Heart left ventricle (tissue), 13 donors: ENCODE data around the gene ATXN3.

Experiments
- CTCF ChIP-seq, 12 donors: fragments of 200-600 bp; sonication (generic) in 4 of 12; IDR thresholded peaks; one replicate each; pipeline versions ENCODE4 v1.5.0 to v1.8.0; 2018 to 2022; ENCODE audit warnings: antibody characterized with exemption in 12 of 12, mild to moderate bottlenecking in 5 of 12
- POLR2A ChIP-seq, 2 donors: fragments of 450-650 bp; IDR thresholded peaks; one replicate each; pipeline ENCODE4 v1.6.1; 2017; ENCODE audit warnings: antibody characterized with exemption in 2 of 2, mild to moderate bottlenecking in 2 of 2, moderate library complexity in 2 of 2
- donor health status: ischemic (EF 13 %, LVEDD 7.1; RV severe dilation, severe dysfunction).
- donor health status: DM: no; HTN: yes; CAD: no.
- donor health status: DM: no; HTN: no; CAD: no.
- donor health status: ischemic (EF 25% LVEDD 6.9; RV normal size, moderate dysfunction).
- donor health status: ischemic (EF 25% LVEDD 5.7; RV mildly dilated, moderate dysfunction).
- donor health status: ischemic (EF 35%, LVEDD 5.7; RV mildly dilated, moderate dysfunction).
- donor health status: nonischemic (EF 11% LVEDD 7.7; RV severe dilation, severe dysfunction).
- donor health status: DM: yes; HTN: yes; CAD: no.
- donor health status: PGD.
- donor health status: ischemic (EF 29% LVEDD 5.4; RV normal size, mild dysfunction).
- donor health status: nonischemic (EF 23%, LVEDD 6.1; RV moderate dilation, normal function).

GRCh38 chr14:92041203-92041602, 65.2 kb downstream of the ATXN3 start:
- TF ChIP-seq CTCF (IDR thresholded peaks at IDR 0.05): no peak
- TF ChIP-seq POLR2A (IDR thresholded peaks at IDR 0.05): no peak
